Activated naive CD4-positive, alpha-beta T cell treated with anti-CD3 and anti-CD28 coated beads, Interleukin-2, amount 50 U/mL, for 72 hours (primary cell): Measurements from ENCODE around the gene ARID3A. TPM values are rescaled to one million over a fixed set of nuclear protein-coding genes. Genes with fewer than 3 reads are reported as not detected.
A peak's percentile ranks its signal among the peaks of the same experiment; 100 is the strongest.

Source experiments
- ATAC-seq, 2 donors: fragments of 150-1000 bp; cut with Tn5 transposase; 2 replicates each; pipeline ENCODE4 v1.10.0; 2021; ENCODE audit warnings: mild to moderate bottlenecking in 2 of 2, moderate library complexity in 2 of 2
- DNase-seq, 2 donors: peaks; one replicate each; pipeline ENCODE4 v3.0.0; 2021 to 2022; ENCODE audit warnings: low spot score in 2 of 2
- H3K27ac Mint-ChIP-seq, 2 donors: one replicate each; pipeline ENCODE4 v1.8.0; 2022; ENCODE audit warnings: mild to moderate bottlenecking in 2 of 2, mixed read lengths in 2 of 2
- H3K36me3 Mint-ChIP-seq, 2 donors: one replicate each; pipeline ENCODE4 v1.8.0; 2022; ENCODE audit warnings: mixed read lengths in 2 of 2
- H3K9me3 Mint-ChIP-seq, 2 donors: one replicate each; pipeline ENCODE4 v1.8.0; 2022; ENCODE audit warnings: mixed read lengths in 2 of 2
- total RNA-seq, 2 donors: library from RNA; stranded (reverse); gene quantifications; one replicate each; pipeline ENCODE4 v1.2.3, GENCODE V29; 2022

ARID3A gene
- total RNA-seq, 2 donors from 2014 or later = 22.4 to 35.7 TPM

- Mint-ChIP-seq H3K27ac (no peak overlapping the region), H3K9me3 (no peaks in the 10 kb centered on the region), H3K36me3 (peaks cover 0 to 5% of the 10 kb centered on the region in 2 donors)
- DNase-seq (peak in 1 of 2 donors; percentile 69), ATAC-seq (peak; percentile 34 to 77)
Measured at GRCh38 chr19:991174-991931, 65.5 kb downstream of the ARID3A start.

- no peaks in the 10 kb centered on the region for H3K9me3 Mint-ChIP-seq
- ATAC-seq (no peak), DNase-seq (no peak)
- H3K27ac Mint-ChIP-seq = no peak overlapping the region
- no peaks in the 10 kb centered on the region for H3K36me3 Mint-ChIP-seq
Measured at GRCh38 chr19:991932-992669, 66.3 kb downstream of the ARID3A start.

- Mint-ChIP-seq H3K27ac (no peak overlapping the region), H3K36me3 (no peaks in the 10 kb centered on the region), H3K9me3 (no peaks in the 10 kb centered on the region)
- ATAC-seq = no peak
- DNase-seq = no peak
Measured at GRCh38 chr19:992670-993055, 66.8 kb downstream of the ARID3A start.

- ATAC-seq = no peak
- Mint-ChIP-seq H3K36me3 (no peaks in the 10 kb centered on the region), H3K27ac (no peak overlapping the region), H3K9me3 (no peaks in the 10 kb centered on the region)
- no peak for DNase-seq
Measured at GRCh38 chr19:993361-993830, 67.6 kb downstream of the ARID3A start.

- ATAC-seq (no peak), DNase-seq (no peak)
- H3K27ac Mint-ChIP-seq = no peak overlapping the region
- H3K9me3 Mint-ChIP-seq = no peaks in the 10 kb centered on the region
- H3K36me3 Mint-ChIP-seq = no peaks in the 10 kb centered on the region
Measured at GRCh38 chr19:993831-994393, 68.1 kb downstream of the ARID3A start.

DNA sequence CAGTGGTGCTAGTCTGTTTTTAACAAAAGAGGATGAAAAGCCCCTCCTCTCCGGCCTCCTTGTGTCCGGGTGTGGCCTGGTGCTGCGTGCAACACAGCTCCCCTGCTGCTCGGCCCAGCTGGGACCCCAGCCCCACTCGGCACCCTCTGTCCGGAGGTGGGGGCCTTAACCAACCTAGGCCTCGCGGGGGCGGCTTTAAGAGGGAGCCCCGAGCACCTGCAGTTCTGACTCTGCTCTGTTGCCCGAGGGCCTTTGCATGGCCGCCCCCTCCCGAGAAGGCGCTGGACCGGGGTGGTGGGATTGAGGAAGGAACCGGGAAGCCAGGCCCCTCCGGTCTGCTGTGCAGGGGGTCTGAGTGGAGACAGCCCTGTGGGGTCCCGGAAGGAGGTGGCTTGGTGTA, 68.7 kb downstream of the ARID3A start:
- Mint-ChIP-seq H3K36me3 (no peaks in the 10 kb centered on the region), H3K27ac (no peak overlapping the region), H3K9me3 (no peaks in the 10 kb centered on the region)
- DNase-seq = no peak
- no peak for ATAC-seq

DNA sequence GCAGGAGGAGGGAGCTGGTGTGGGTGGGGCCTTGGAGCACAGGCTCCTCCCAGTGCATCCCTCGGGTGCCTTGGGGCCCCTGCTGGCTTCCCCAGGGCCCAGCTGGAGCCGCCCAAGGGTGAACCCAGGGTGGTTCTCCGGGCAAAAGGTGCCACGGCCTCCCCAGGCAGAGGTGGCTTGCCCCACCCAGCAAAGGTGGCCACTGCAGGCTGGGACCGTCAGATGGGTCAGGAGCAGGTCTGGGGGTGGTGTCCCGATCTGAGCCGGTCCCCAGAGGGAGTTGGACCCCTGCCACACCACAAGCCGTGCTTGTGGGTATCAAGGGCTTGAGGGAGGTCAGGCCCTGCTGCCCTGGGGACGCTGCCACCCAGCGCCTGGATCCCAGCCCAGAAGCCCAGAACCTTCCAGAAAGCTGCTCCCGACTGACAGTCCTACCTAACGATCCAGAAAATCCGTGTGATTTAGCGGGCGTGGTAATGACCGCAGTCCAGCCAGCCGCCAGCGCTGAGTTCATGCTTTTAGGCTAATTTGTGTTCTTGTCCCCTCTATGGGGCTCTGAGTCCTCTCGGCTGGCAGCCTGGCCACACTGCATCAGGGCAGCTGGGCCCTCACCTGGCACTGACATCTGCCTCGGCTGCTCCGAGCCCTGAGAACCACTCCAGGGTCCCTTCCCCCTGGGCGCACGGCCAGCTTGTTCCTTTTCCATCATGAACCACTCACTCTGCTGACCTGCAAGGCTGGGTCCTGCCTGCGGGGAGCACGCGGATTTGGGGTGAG, 69.4 kb downstream of the ARID3A start:
- no peaks in the 10 kb centered on the region for H3K36me3 Mint-ChIP-seq
- no peak overlapping the region for H3K27ac Mint-ChIP-seq
- no peaks in the 10 kb centered on the region for H3K9me3 Mint-ChIP-seq
- no peak for ATAC-seq
- DNase-seq = no peak

DNA sequence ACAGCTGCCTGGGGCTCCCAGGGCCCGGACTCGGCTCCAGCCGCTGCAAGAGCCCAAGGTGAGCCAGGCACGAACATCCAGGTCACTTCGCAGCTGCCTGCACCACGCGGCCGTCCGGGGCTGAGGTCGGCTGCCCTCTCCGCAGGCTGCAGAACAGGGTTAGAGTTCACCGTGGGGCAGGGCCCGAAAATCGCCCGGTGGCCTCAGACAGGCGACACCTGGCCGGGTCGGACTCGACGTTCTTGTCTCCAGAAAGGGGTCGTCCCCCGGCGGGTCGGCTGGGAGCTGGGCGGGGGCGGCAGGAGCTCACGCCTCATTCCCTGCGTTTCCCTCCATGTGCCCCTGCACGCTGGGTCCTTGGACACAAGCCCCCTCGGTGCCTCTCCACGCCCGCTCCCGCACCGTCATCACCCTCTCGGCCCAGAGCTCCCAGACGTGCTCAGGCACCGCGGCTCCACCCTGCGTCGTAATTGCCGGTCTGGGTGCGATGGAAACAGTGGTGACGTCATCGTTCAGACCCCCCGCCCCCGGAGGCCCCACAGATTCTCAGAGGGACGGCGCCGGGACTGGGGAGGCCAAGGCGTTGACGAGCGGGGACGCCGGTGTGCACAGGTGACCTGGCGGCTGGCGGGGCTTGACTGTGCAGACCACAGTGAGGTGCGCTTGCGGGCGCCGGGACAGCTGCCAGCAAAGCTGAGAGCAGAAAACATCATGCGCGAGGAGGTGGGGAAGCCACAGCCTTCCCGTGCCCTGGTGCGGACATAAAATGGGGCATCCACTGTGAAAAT, 70.4 kb downstream of the ARID3A start:
- H3K27ac Mint-ChIP-seq = no peak overlapping the region
- H3K9me3 Mint-ChIP-seq = no peaks in the 10 kb centered on the region
- DNase-seq = peak in 1 of 2 donors; percentile 54
- peak; percentile 38 to 68 for ATAC-seq
- no peaks in the 10 kb centered on the region for H3K36me3 Mint-ChIP-seq

DNA sequence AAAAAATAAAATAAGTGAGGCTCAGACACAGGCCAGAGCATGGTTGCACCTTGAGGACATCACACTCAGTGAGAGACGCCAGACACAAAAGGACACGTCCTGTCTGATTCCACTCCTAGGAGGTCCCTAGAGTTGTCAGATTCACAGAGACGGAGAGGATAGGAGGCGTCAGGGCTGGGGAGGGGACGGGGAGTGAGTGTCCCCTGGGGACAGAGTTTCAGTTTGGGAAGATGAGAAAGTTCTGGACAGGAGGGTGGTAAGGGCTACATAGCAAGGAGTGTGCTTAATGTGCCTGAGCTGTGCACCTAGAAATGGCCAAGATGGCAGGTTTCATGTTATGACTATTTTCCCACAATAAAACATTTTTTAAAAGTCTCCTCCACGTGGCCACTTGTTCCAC, 72.2 kb downstream of the ARID3A start:
- DNase-seq (no peak), ATAC-seq (no peak)
- no peak overlapping the region for H3K27ac Mint-ChIP-seq

GRCh38 chr19:999379-999719, 73.5 kb downstream of the ARID3A start:
- Mint-ChIP-seq H3K9me3 (no peaks in the 10 kb centered on the region), H3K27ac (no peak overlapping the region), H3K36me3 (no peaks in the 10 kb centered on the region)
- ATAC-seq = no peak
- no peak for DNase-seq

More for the DNA sequence above, 72.2 kb downstream of the ARID3A start:
- no peaks in the 10 kb centered on the region for H3K36me3 Mint-ChIP-seq
- H3K9me3 Mint-ChIP-seq = no peaks in the 10 kb centered on the region

DNA sequence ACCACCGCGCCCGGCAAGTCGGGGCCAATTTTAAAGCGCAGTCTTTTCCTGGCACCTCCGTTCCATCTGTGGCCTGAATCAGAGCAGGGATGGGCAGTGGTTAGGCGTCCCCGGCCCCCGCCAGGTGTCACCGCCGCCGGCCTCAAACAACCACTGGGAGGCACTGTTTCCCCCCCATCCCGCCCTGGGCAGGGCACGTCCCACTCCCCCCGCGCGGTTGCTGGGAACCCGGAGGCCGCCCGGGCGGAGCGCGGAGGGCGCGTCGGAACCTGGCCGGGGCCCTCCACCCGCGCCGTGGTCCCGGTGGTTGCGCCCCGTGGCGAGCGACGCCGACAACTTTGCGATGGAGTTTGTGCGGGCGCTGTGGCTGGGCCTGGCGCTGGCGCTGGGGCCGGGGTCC, 74.3 kb downstream of the ARID3A start, which contains the start of gene GRIN3B:
Gene GRIN3B, plus strand, starts transcription at position 325 of the 400 bp plus-strand sequence. Its CDS starts 19 bp downstream, at position 344.
- Mint-ChIP-seq H3K9me3 (no peaks in the 10 kb centered on the region), H3K27ac (no peak within 1 kb of the TSS), H3K36me3 (no peaks in the 10 kb centered on the region)
- peak in 1 of 2 donors; percentile 73 for DNase-seq
- peak; percentile 50 to 64 for ATAC-seq

DNA sequence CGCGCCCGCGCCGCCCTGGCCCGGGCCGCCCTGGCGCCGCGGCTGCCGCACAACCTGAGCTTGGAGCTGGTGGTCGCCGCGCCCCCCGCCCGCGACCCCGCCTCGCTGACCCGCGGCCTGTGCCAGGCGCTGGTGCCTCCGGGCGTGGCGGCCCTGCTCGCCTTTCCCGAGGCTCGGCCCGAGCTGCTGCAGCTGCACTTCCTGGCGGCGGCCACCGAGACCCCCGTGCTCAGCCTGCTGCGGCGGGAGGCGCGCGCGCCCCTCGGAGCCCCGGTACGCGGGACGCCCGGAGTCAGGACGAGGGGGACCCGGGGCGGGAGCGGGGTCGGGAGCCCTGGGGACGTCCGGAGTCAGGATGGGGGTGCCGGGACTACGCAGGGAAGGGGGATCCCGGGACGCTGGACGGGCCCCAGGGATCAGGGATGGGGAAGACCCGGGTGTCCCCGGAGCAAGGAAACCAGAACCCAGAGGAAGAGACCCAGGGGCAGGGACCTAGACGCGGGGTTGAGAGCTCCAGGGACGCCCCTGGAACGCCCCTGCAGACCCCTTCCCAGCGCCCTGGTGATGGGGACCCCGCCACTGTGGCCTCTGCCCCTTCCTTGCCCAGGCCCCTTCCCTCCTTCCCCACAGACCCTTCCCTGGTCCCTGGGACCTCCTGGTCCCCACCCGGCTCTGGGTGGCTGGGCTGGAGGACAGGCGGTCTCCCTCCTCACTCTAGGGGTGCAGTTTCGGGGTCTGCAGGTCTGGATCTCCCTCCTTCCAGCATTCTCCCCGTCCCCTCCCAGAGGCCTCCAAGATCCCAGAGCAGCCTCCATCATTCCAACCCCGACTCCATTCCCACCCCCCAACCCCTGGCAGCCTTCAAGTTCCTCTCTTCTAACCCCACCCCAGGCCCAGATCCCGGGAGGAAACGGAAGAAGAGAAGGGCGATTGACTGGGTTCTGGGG, 75.0 kb downstream of the ARID3A start:
- ATAC-seq (no peak), DNase-seq (no peak)
- no peak overlapping the region for H3K27ac Mint-ChIP-seq
- H3K9me3 Mint-ChIP-seq = no peaks in the 10 kb centered on the region
- H3K36me3 Mint-ChIP-seq = no peaks in the 10 kb centered on the region

DNA sequence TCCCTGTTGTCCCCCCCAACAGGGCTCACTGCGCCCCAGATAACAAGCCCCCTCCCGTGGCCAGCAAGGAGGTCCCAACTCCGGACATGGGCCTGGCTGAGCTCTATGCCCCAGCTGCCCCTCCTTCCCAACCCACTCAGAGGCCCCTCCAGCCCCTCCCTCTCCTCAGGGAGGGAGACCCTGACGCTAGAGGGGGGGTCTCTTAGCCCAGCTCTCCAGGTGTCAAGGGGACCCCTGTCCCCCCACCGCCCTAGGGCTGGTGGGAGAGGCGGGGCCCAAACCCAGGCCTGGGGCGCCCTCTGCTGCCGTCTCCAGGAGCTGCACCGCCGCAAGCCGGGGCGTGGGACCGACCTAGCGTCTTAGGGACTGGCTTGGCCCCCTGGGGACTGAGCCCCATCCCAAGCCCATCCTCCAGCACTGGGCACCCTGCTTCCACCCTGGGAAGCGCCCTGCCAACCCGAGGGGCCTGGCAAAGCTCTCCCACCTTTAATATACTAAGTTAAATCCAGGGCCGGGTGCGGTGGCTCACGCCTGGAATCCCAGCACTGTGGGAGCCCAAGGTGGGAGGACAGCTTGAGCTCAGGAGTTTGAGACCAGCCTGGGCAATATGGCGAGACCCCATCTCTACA, 75.8 kb downstream of the ARID3A start:
- Mint-ChIP-seq H3K9me3 (no peaks in the 10 kb centered on the region), H3K27ac (no peak overlapping the region), H3K36me3 (no peaks in the 10 kb centered on the region)
- peak; percentile 67 to 74 for ATAC-seq
- DNase-seq = peak in 1 of 2 donors; percentile 89

- ATAC-seq = no peak
- H3K9me3 Mint-ChIP-seq = no peaks in the 10 kb centered on the region
- H3K36me3 Mint-ChIP-seq = no peaks in the 10 kb centered on the region
Measured at GRCh38 chr19:1002600-1002999, 76.8 kb downstream of the ARID3A start.

DNA sequence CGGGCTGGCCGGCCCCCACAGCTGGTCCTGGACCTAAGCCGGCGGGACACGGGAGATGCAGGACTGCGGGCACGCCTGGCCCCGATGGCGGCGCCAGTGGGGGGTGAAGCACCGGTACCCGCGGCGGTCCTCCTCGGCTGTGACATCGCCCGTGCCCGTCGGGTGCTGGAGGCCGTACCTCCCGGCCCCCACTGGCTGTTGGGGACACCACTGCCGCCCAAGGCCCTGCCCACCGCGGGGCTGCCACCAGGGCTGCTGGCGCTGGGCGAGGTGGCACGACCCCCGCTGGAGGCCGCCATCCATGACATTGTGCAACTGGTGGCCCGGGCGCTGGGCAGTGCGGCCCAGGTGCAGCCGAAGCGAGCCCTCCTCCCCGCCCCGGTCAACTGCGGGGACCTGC, 77.4 kb downstream of the ARID3A start:
- no peaks in the 10 kb centered on the region for H3K36me3 Mint-ChIP-seq
- no peaks in the 10 kb centered on the region for H3K9me3 Mint-ChIP-seq
- DNase-seq = no peak
- ATAC-seq = no peak
- H3K27ac Mint-ChIP-seq = no peak overlapping the region

More at GRCh38 chr19:1002600-1002999, 76.8 kb downstream of the ARID3A start:
- DNase-seq = no peak
- H3K27ac Mint-ChIP-seq = no peak overlapping the region
